Cardiac septum (tissue), 1 donor: Measurements from ENCODE around the gene OPN3. TPM values are rescaled to one million over a fixed set of nuclear protein-coding genes. Genes with fewer than 3 reads are reported as not detected.

ENCODE experiments used
- DNase-seq: peaks from one replicate; pipeline ENCODE4 v3.0.0-alpha.2; 2020; ENCODE audit warnings: low spot score
- intact Hi-C: fragments of 100-400 bp; cut with DNase I; formaldehyde crosslinking; loops from one replicate; pipeline ENCODE4 v1.14.0; 2022
- total RNA-seq: library from RNA; stranded (reverse); fragmentation: NEBNext Ultra II Directional; extraction: Animal tissue kit (Norgen Biotek cat#: 25700); gene quantifications from one replicate; pipeline ENCODE4 v1.2.1, GENCODE V29; 2021
- donor health status: DM: no; HTN: no; CAD: no.

OPN3 gene
- total RNA-seq, 1 donor from 2014 or later = 5.7 TPM

DNA sequence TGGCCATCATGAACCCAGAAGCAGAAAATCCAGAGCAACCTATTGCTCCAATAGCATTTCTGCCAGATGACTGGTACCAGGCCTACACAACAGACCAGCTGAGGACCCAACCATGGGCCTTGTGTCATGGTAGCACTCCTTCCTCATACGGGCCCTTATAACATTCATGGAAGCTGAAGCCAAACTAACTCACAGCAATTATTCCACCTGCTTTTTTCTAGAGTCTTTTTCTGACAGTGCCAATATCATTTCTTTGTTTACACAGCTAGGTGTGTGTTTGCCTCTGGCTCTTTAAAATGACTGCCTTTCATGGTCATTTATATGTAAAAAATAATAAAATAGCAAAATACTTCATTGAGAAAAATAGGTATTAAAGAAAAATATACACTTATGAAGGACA is 8.0 kb upstream of the OPN3 start:
- no peak for DNase-seq
- intact Hi-C loops = no loop called here

DNA sequence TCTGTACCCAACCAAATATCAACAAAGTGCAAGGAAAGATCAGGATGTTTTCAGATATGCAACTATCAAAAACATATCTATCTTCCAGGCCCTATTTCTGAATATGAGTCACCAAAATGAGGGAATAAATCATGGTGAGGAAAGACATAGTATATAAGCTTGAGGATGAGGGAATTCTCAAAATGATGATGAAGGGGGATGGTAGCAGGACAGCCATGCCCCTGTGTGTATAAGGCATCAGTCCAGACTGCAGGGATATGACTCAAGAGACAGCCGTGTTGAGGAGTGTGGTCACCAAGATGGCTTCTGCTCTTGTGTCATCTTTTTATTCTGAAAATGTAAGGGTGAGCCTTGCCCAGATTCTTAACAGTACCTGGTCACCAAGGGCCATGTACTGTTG is 7.5 kb upstream of the OPN3 start:
- no peak for DNase-seq
- intact Hi-C loops = no loop called here

DNA sequence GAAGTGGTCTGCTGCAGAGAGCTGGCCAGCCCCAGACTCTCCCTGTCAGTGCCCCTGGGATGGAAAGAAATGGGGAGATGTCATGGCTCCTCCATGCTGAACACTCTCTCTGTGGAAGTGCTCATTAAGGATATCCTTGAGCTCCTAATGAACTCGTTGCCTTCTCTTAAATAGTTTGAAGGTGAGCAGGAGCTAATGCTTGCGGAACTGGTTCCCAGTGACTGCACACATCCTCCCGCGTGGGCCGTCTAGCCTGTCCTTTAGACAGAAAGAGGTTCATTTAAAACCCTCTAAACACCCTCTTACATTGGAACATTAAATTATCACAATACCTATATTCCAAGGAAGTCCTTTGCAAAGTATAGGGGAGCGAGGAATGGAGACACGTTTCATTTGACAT is 6.0 kb upstream of the OPN3 start:
- no peak for DNase-seq
- intact Hi-C loops = no loop called here

DNA sequence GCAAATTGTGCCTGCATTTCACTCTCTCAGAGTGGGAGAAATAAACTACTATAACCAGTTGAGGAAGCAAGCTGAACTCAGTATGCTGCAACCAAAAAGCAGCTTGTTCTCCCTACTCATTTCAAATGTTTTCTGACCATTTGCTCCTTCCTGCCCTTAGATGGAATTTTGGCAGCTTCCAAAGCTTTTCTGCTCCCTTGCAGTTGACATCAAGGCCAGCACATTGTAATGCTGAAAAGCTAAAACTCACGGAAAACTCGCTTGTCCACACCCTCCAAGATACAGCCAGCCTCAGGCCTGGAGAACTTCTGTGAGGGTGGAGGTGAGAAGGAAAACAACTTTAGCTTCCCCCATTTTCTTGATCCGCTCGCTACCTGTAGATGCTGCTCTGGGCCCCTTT is 5.0 kb upstream of the OPN3 start:
- intact Hi-C loops = no loop called here
- DNase-seq = no peak

DNA sequence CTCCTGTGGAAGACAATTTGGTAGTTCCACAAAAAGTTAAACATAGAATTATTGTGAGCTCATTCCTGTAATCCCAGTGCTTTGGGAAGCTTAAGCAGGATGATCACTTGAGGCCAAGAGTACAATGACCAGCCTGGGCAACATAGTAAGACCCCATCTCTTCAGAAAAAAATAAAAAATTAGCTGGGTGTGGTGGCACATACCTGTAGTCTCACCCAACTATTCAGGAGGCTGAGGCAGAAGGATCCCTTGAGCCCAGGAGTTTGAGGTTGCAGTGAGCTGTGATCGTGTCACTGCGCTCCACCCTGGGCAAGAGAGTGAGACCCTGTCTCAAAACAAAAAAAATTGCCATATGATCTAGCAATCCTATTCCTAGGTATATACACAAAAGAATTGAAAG is 4.1 kb upstream of the OPN3 start:
- intact Hi-C loops = loop anchor here (5.0 kb wide), 1 partner anchor 127 kb away; the partner anchor contains the start of gene FH

DNA sequence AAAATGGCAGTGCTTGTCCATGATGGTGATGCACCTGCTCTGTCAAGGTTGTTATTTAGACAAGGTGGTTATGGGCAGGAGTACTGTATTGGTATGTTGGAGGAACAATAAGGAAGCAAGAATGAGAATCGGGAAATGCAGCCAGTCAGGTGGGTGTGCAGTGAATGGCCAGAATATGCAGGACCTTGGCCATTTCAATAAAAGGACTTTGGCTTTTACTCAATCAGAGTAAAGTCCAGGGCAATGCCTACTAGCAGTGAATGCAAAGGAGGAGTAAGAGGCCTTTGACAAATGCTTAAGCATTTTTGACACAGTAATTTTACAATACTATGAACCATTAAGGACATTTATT is 2.4 kb upstream of the OPN3 start:
- intact Hi-C loops = loop anchor here (5.0 kb wide), 1 partner anchor 125 kb away; the partner anchor contains the start of gene FH
- no peak for DNase-seq

More for the DNA sequence above, 4.1 kb upstream of the OPN3 start:
- no peak for DNase-seq

DNA sequence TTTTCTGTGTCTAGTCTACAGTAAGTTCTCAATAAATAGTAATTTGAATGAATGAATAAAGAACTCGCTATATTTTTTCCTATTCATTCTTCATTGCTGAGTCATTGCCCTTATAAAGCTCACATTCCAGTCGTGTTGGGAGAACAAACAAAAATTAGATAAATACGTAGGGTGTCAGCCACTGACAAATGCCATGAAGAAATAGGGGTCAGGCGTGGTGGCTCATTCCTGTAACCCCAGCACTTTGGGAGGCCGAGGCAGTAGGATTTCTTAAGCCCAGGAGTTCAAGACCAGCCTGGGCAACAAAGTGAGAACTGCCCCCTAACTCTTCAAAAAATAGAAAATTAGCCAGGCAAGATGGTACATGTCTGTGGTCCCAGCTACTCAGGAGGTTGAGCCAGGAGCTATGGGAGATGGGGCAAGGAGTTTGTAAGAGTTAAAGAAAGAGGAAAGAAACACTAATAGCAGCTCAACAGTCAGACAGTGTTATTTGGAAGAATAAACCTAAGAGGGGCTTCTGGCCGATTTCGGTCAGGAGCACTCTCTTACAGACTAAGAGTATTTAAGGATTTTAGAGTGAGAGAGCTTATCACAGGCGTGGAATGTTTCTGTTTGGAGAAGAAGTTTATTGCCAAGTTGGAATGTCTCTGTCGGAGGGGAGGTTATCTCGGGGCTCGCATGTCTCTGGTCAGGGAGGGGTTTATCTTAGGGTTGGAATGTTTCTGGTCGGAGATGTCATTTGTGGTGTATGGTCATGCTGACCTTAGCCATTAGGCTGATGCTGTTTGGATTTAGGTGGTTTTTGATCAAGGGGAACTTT is 1.8 kb upstream of the OPN3 start:
- DNase-seq = no peak
- intact Hi-C loops = loop anchor here (5.0 kb wide), 1 partner anchor 125 kb away; the partner anchor contains the start of gene FH

DNA sequence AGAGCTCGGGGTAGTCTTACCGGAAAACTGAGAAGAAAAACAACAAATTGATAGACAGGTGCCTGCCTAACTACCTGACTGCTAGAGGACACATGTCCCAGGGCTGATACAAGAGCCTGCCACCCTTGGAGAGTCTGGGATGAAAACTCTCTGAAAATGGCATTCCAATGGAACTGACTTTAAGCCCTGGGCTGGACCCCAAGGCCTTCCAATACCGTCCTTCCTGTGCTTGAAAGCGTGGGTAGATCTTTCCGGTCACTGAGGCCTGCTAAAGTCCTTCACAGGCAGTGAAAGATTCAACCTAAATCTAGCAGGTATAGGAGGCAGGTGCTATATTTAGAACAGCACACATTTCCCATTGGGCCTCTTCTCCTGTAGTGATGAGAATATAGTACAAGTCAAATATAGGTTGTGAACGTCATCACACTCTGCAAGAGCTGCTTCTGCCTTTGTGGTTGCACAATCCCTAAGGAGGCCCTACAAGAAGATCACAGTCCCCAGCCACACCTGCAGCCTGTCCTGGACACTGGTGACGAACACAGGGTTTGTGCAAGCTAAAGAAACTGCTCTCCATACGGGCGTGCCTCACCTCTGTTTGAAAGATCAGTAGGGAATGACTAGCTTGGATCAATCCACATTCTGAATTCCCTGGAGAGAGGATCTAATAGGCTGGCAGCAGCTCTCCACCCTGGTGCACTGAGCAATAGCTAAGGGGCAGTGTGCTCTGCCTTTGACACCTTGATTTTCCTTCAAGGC is 876 bp upstream of the OPN3 start:
- DNase-seq = no peak
- intact Hi-C loops = loop anchor here (5.0 kb wide), 1 partner anchor 124 kb away; the partner anchor contains the start of gene FH

DNA sequence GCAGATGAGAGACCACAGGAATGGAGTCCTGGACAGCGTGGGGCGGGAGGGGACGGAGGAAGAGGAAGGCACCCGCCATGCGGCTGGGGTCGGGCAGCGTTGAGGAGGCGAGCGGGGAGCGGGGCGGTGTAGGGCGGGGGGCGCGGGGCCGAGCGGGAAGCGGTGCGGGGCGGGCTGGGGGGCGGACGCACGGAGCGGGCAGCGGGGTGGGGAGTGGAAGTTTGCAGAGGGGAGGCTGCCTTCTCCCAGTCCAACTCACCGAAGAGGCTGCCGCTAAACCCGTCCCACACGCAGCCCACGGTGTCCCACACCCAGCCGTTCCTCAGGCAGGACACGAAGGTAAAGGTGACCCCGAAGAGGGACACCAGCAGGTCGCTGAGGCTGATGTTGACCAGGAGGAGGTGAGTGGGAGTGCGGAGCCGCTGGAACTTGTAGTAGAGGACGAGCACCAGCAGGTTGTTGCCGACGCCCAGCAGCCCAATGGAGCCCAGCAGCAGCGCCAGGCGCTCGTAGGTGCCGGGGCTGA is 483 bp downstream of the OPN3 start:
- no peak for DNase-seq
- intact Hi-C loops = loop anchor here (5.0 to 10.0 kb wide), 2 partner anchors 122 to 205 kb away; partner anchors contain the start of genes EXO1 and FH

DNA sequence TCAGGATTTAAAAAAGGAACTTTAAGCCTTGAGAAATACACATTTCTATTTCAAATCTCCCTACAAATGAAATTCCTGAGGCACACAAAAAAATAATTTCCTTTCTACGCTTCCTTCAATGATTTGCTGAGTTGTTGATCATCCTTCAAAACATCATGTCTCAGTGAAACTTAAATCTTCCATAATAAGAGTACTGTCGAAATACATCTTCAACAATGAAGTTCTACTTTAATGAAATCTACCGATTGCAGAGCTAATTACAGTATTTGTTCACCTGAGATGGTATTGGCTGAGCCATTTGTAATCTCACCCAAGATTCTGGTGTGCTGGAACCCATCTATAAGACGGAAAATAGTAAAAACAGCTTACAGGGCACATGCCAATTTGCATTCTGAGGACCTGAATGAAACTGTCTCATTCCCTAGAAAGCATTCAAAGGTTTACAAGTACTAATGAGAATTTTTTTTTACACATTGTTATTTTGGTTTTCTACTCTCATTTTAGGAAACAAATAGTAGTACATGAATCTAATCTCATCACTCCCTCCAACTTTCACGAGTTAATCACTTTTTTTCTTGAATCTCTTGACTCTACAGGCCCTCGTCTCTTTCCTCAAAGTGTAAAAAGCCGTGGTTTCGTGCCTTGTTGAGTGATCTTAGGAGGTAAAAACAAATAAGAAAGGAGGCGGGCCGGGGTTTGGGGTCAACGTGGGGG is 1.1 kb downstream of the OPN3 start:
- no peak for DNase-seq
- intact Hi-C loops = loop anchor here (10.0 kb wide), 1 partner anchor 206 kb away; the partner anchor contains the start of gene EXO1

DNA sequence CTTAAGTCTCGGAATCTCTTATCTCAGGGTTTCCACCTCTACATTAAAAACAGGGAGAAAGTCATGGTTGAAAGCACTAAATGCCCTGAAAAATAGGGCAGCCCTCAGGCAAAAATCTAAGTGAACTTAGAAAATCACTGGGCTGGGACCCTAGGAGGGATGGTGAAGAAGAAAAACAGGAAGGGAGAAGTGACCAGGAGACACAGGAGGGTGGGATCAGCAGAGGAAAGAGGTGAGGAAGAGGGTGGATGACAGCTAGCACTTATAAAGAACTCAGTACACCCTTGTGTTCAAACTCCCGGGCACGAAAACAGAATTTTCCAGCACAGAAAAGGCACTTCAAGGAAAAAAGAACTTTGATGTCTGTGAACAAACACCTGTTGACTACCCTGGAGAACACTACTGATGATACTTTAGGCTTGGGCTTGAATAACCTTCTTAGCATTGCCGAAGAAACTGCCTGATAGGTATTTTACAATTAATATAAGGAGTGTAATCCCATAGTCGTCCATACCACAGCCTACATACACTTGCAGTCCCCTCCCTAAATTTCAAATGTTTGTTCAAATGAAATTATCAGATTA is 2.0 kb downstream of the OPN3 start:
- no peak for DNase-seq
- intact Hi-C loops = loop anchor here (10.0 kb wide), 1 partner anchor 207 kb away; the partner anchor contains the start of gene EXO1

DNA sequence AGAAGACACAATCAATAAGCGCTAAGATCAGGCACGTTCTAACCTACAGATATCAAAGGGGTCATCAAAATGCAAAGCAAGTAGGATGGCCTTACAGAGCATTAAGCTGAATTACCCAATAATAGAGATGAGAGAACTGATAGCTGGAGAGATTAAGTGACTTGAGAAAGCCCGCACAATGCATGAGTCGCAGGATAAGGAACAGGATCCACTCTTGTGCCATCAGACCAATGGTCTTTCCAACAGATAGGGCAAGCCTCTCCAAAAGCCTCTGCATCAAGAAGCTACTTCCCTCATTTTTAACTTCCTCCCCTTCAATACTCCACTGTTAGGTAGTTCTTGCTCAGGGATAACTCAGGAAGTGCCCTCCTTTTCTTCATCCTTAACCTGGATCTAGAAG is 2.6 kb downstream of the OPN3 start:
- no peak for DNase-seq
- intact Hi-C loops = loop anchor here (10.0 kb wide), 1 partner anchor 207 kb away; the partner anchor contains the start of gene EXO1

DNA sequence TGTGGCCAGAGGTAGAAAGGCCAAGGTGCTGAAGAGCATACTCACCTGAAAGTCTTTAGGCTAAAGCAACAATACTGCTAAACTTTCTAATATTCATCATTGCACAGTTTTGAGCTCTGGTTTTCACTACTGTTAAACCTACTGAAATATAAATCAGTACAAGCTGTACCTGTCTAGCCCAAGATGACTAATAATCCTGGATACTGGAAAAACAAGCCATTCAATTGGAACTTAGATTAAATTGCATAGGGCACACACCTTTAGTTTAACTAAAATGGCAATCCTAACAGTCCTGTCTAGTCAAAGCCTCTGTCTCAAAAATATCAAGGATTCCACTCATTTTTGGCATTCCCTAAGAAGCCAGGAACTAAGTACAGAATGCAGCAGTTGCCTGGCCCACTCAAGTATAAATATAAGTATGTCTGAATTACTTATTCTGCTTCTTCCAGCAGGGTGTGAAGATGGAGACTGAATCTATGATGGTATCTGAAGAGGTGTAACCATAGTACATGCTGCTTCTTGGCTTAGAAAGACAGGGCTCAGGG is 3.1 kb downstream of the OPN3 start:
- DNase-seq = no peak
- intact Hi-C loops = loop anchor here (10.0 kb wide), 1 partner anchor 208 kb away; the partner anchor contains the start of gene EXO1

DNA sequence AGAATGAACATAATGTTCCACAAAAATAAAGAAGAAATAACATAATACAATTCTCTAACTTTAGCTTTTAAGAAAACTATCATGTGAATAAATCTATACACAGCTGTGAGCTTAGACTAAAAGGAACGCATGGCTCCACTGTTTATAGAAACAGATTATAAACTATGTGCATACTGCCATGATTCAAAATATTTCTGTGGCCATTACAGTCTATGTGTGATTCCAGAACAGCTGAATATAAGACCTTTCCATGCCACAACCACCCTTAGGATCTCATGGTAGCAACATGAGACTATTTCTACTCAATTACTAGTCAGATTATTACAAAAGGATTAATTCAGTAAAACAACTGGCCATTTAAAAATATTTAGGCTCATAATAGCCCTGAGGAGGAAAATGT is 3.9 kb downstream of the OPN3 start:
- intact Hi-C loops = loop anchor here (10.0 kb wide), 1 partner anchor 209 kb away; the partner anchor contains the start of gene EXO1
- DNase-seq = no peak

DNA sequence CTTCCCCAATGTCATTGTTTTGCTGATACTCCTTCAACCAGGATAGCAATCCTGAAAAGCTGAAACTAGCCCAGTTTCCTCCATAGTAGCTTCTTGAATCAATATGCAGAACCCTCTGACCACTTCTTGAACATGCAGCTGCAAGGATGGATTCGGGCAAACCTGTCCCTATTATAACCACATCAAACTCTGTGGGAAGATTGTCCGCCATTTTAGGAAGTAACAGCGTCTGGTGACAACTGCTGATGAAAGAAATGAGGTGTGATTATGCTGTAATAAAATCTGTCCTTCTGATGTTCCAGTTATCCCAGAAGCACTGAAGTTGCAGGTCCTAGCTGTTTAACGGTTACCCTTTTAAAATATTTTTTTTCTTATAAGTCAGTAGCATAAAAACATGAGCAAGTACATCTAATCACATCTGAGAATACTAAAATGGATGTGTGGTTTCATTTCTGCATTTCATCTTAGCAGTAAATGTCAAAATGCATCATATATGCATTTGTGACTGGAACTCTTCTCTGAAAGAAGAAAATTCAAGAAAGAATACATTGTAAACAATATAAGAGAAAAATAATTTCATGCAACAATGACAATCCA is 4.5 kb downstream of the OPN3 start:
- intact Hi-C loops = loop anchor here (10.0 kb wide), 1 partner anchor 209 kb away; the partner anchor contains the start of gene EXO1
- no peak for DNase-seq

DNA sequence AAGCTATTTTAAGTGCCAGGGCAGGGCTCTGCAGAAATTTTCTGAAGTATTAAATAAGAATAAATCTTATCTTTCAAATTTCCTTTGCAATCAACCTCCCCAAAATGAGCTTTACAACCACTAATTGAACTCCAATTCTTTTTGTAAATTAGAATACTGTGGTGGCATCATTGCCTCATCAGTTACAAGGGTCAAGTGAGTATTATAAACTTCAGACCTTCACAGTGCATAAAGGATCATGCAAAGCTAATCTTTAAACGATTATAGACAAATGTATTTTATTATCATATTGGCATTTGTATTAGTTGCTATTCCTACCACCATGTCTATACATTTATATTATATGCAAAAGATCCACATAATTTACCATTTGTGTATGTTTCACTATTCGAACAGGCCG is 7.2 kb downstream of the OPN3 start:
- no peak for DNase-seq
- intact Hi-C loops = loop anchor here (10.0 kb wide), 1 partner anchor 212 kb away; the partner anchor contains the start of gene EXO1

DNA sequence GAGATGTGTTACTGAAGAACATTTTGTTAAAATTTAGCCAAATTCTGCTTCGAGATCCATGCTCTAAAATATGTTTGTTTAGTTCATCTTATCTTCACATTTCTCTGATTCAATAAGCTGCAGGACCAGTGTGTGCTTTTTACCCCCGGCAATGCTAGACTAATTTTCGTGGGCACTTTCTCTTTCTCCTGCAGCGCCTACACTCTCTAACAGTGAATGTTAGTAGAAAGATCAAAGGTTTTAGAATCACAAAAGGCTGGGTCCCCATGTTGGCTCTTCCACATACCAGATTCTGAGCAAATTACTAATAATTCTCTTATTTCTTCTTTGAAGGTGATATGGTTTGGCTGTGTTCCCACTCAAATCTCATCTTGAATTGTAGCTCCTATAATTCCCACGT is 8.5 kb downstream of the OPN3 start:
- DNase-seq = no peak
- intact Hi-C loops = loop anchor here (10.0 kb wide), 1 partner anchor 213 kb away; the partner anchor contains the start of gene EXO1

DNA sequence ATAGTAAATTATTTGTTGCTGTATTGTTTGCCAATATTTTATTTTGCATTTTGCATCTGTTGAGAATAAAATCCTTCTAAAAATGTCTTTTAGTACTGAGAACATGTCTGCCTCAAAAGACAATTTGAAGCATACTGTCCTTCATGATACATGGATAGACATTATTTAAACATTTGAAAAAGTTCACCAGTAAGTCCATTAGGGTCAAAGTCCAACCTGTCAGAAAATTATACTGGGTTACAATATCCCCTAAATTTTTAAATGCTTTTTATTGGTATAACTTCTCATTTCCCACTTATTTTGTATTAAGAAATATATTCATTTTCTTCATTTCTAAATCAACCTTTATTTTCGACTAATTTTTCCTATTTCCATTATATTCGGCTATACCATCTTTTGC is 9.3 kb downstream of the OPN3 start:
- no peak for DNase-seq
- intact Hi-C loops = loop anchor here (10.0 kb wide), 1 partner anchor 214 kb away; the partner anchor contains the start of gene EXO1
